GM10266 (cell line): ENCODE data around the gene CCBE1.

ENCODE experiments used
- DNase-seq: peaks from one replicate; pipeline ENCODE4 v3.0.0; 2012; ENCODE audit errors: extremely low spot score
- TF ChIP-seq, protein P1 (sequence below): IDR thresholded peaks from 2 replicates; pipeline ENCODE4 v1.5.1; 2012; ENCODE audit warnings: mild to moderate bottlenecking, low read depth; ENCODE audit not compliant: control insufficient read depth, insufficient read depth; ENCODE audit errors: missing control alignments

The CCBE1 gene

GRCh38 chr18:59564561-59564960, 132.7 kb downstream of the CCBE1 start:
- TF ChIP-seq, protein P1, sequence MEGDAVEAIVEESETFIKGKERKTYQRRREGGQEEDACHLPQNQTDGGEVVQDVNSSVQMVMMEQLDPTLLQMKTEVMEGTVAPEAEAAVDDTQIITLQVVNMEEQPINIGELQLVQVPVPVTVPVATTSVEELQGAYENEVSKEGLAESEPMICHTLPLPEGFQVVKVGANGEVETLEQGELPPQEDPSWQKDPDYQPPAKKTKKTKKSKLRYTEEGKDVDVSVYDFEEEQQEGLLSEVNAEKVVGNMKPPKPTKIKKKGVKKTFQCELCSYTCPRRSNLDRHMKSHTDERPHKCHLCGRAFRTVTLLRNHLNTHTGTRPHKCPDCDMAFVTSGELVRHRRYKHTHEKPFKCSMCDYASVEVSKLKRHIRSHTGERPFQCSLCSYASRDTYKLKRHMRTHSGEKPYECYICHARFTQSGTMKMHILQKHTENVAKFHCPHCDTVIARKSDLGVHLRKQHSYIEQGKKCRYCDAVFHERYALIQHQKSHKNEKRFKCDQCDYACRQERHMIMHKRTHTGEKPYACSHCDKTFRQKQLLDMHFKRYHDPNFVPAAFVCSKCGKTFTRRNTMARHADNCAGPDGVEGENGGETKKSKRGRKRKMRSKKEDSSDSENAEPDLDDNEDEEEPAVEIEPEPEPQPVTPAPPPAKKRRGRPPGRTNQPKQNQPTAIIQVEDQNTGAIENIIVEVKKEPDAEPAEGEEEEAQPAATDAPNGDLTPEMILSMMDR = no peak
- no peak for DNase-seq

- TF ChIP-seq, protein P1 = no peak
- no peak for DNase-seq
These were observed 133.9 kb downstream of the CCBE1 start for GRCh38 chr18:59563176-59563785.

DNA sequence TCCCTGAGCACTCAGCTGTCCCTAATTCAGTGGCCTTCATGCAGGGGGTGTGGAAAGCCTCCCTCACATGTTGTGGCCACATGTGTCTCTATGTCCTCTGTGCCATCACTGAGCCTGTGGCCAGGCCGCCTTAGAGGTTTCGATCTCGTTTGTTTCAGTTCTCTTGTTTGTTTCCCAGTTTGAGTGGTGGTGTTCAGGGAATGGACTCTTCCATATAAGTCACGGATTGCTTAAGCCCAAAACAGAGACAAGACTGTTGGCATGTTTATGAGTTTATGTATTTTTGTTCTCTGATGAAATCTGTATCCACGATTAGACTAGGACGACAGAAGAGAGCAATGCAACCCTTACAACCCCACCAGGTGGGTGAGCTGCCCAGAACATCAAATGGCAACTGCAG, 134.5 kb downstream of the CCBE1 start:
- DNase-seq = no peak
- TF ChIP-seq, protein P1 = no peak

GRCh38 chr18:59561612-59562011, 135.6 kb downstream of the CCBE1 start:
- no peak for DNase-seq
- TF ChIP-seq, protein P1 = no peak

DNA sequence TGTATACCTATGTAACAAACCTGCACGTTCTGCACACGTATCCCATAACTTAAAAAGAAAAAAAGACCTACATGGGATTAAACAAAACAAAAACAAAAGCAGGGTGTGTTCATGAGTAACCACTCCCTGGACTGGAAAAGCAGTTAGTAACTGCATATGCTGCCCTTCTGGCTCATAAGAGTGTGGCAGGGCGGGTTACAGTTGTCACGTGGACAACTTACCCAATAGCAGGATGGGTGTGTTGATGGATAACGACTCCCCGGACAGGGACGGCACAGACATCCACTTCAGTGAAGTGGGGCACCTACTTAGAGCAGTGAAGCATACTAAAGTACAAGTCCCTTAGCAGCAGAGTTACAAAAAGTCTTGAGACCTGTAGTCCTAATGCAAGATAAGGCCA, 136.7 kb downstream of the CCBE1 start:
- TF ChIP-seq, protein P1 = no peak

DNA sequence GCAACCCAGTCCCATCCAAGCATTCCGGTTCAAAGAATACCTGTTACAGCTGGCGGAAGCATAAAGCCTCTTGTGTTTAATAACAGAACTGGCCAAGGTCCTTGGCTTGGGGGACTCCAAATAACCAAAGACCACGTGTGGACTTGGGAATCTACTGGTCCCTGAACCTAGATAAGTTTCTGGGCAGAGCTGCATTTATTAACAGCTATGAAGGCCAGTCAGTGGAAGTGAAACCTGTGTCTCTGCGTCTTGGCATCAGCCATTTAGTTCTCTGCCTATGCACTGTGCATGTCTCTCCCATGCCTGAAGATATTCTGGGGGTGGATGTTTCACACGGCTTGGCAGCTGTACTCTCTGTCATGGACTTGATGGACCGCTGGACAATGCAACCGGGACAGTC, 137.7 kb downstream of the CCBE1 start:
- DNase-seq = no peak
- TF ChIP-seq, protein P1 = no peak

More for the DNA sequence above, 136.7 kb downstream of the CCBE1 start:
- DNase-seq = no peak

DNA sequence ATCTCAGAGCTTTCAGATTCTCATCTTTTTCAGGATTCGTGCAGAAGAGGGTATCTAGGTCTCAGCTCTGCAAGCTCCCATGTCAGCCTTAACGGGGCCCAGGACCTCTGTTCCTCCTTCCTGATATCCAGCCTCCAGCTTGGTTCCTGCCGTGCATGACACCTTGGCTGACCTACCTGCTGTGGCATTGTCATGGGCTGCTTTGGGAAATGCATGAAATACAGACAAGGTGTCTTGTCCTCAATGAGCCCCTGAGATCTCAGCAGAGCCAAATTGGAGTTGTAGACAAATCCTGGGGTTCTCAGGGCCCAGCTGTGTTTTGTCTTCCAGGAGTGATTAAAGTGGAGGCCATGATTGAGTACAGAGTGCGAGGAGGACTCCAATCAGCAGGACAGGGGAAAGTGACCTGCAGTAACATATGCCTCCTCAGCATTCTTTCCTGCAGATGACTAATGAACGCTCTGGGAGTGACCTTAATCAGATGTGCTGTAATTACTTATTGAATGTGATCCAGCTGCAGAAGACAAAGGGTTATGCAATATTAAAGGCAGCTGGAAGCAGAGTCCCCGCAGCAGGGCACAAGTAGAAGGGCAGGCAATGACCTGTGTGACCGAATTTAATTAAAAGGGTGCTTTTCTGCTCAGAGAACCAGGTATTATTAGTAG, 141.1 kb downstream of the CCBE1 start:
- TF ChIP-seq, protein P1 = no peak
- no peak for DNase-seq
